SK-N-SH (cell line): ENCODE results near the gene KCNIP4. TPM values are rescaled to one million over a fixed set of nuclear protein-coding genes. Genes with fewer than 3 reads are reported as not detected.

Source experiments
- CTCF ChIA-PET: fragments of 300-600, 350-600 bp; formaldehyde crosslinking; extraction: SDS; loops from one replicate; lab custom pipeline; 2021; lab: Yijun Ruan, JAX
- POLR2A ChIA-PET: fragments of 350-600 bp; sonication (Branson Sonifier 250); formaldehyde crosslinking; extraction: SDS; loops from one replicate; lab custom pipeline; 2020; ENCODE audit warnings: antibody characterized with exemption, inconsistent platforms; lab: Yijun Ruan, JAX
- DNase-seq: peaks from one replicate; pipeline ENCODE4 v3.0.0; 2012
- H2AFZ ChIP-seq: fragments of 200-600 bp; sonication (generic); 2 replicates; pipeline ENCODE4 v1.8.1; 2016; ENCODE audit warnings: antibody characterized with exemption, mild to moderate bottlenecking, low read depth
- H3F3A ChIP-seq: fragments of 200-600 bp; sonication (generic); replicated peaks from 2 replicates; pipeline ENCODE3; 2016; ENCODE audit warnings: antibody characterized with exemption, mild to moderate bottlenecking; ENCODE audit not compliant: insufficient read depth
- H3K27ac ChIP-seq, 2 experiments: fragments of 200-500 bp in 1 of 2; fragments of 200-600 bp in 1 of 2; sonication (Bioruptor generic) in 1 of 2; sonication (generic), shearing (Covaris generic) in 1 of 2; 2 replicates each; pipeline versions ENCODE4 v1.5.1 to v1.6.1; 2014 to 2016; ENCODE audit warnings: low read depth in 2 of 2, inconsistent platforms in 1 of 2, low read length in 1 of 2, mild to moderate bottlenecking in 1 of 2, mixed read lengths in 1 of 2
- H3K27me3 ChIP-seq: fragments of 200-600 bp; sonication (generic), shearing (Covaris generic); 2 replicates; pipeline ENCODE4 v1.6.1; 2016; ENCODE audit warnings: mixed run types; ENCODE audit not compliant: insufficient read depth
- H3K36me3 ChIP-seq, 2 experiments: fragments of 200-500 bp in 1 of 2; fragments of 200-600 bp in 1 of 2; sonication (Bioruptor generic) in 1 of 2; sonication (generic) in 1 of 2; replicated peaks in 1 of 2; 2 replicates each; pipeline versions ENCODE3 to v1.5.1; 2014 to 2016; ENCODE audit warnings: low read length in 1 of 2, mild to moderate bottlenecking in 1 of 2; ENCODE audit not compliant: insufficient read depth in 2 of 2, control insufficient read depth in 1 of 2
- H3K4me1 ChIP-seq, 2 experiments: fragments of 200-500 bp in 1 of 2; fragments of 200-600 bp in 1 of 2; sonication (Bioruptor generic) in 1 of 2; sonication (generic), shearing (Covaris generic) in 1 of 2; 2 replicates each; pipeline versions ENCODE4 v1.5.1 to v1.6.1; 2014 to 2016; ENCODE audit warnings: low read depth in 1 of 2, low read length in 1 of 2, mixed run types in 1 of 2; ENCODE audit not compliant: insufficient read depth in 2 of 2, control insufficient read depth in 1 of 2
- H3K4me2 ChIP-seq: fragments of 200-600 bp; sonication (generic), shearing (Covaris generic); 2 replicates; pipeline ENCODE4 v1.6.1; 2017; ENCODE audit warnings: mixed run types
- H3K4me3 ChIP-seq, 2 experiments: fragments of 200-500 bp in 1 of 2; fragments of 200-600 bp in 1 of 2; sonication (Bioruptor generic) in 1 of 2; sonication (generic), shearing (Covaris generic) in 1 of 2; 2 replicates each; pipeline versions ENCODE4 v1.5.1 to v1.8.1; 2014 to 2016; ENCODE audit warnings: low read depth in 2 of 2, inconsistent platforms in 1 of 2, low read length in 1 of 2, mild to moderate bottlenecking in 1 of 2, mixed read lengths in 1 of 2, moderate library complexity in 1 of 2
- H3K79me2 ChIP-seq: fragments of 200-600 bp; sonication (generic); 2 replicates; pipeline ENCODE4 v1.8.1; 2017; ENCODE audit warnings: mild to moderate bottlenecking; ENCODE audit not compliant: insufficient read depth
- H3K9ac ChIP-seq: fragments of 200-600 bp; sonication (generic); 2 replicates; pipeline ENCODE4 v1.6.1; 2017; ENCODE audit warnings: mixed run types
- H3K9me2 ChIP-seq: fragments of 200-600 bp; sonication (generic); 2 replicates; pipeline ENCODE4 v1.6.1; 2017; ENCODE audit warnings: mixed run types
- H3K9me3 ChIP-seq: fragments of 200-600 bp; sonication (generic); 2 replicates; pipeline ENCODE4 v1.6.1; 2017; ENCODE audit warnings: mixed run types, mild to moderate bottlenecking, moderate library complexity
- H4K20me1 ChIP-seq: fragments of 200-600 bp; sonication (generic); 2 replicates; pipeline ENCODE4 v1.6.1; 2017; ENCODE audit warnings: mild to moderate bottlenecking, mixed run types; ENCODE audit not compliant: insufficient read depth
- EP300 ChIP-seq, 2 experiments: IDR thresholded peaks; 2 replicates each; pipeline versions ENCODE4 v1.4.0 to v1.6.1; 2012; ENCODE audit warnings: borderline replicate concordance in 1 of 2, low read depth in 1 of 2, low read length in 1 of 2
- NFIC ChIP-seq: IDR thresholded peaks from 2 replicates; pipeline ENCODE4 v1.4.0; 2012; ENCODE audit warnings: borderline replicate concordance
- NRF1 ChIP-seq: IDR thresholded peaks from 2 replicates; pipeline ENCODE4 v1.6.1; 2012; ENCODE audit warnings: low read depth, mild to moderate bottlenecking, low read length
- RCOR1 ChIP-seq: fragments of 150-350 bp; IDR thresholded peaks from 2 replicates; pipeline ENCODE4 v1.6.1; 2017; ENCODE audit warnings: antibody characterized with exemption, low read length
- RFX5 ChIP-seq: IDR thresholded peaks from 2 replicates; pipeline ENCODE4 v1.6.1; 2012; ENCODE audit warnings: mild to moderate bottlenecking, improper control_type of control experiment, low read length
- SMC3 ChIP-seq: IDR thresholded peaks from 2 replicates; pipeline ENCODE4 v1.6.1; 2012; ENCODE audit warnings: low read depth, low read length, improper control_type of control experiment
- WGBS: methylation state at CpG from one replicate; pipeline ENCODE4 v1.1.6; 2017; ENCODE audit warnings: low lambda C conversion rate; 5-methylcytosine and 5-hydroxymethylcytosine counted together
- polyA plus RNA-seq, 3 experiments: library from polyadenylated mRNA; depleted of rRNA; stranded (reverse); fragments of >200 nt; gene quantifications; 2 replicates each; pipeline ENCODE4 v1.2.3, GENCODE V29; 2012
- TF ChIP-seq, protein P1 (sequence below): IDR thresholded peaks from 2 replicates; pipeline ENCODE4 v1.6.1; 2012; ENCODE audit warnings: mild to moderate bottlenecking, low read depth, low read length, moderate library complexity
- TF ChIP-seq, protein P2 (sequence below): IDR thresholded peaks from 2 replicates; pipeline ENCODE4; 2012

KCNIP4 gene
- polyA plus RNA-seq, 1 of the 3 experiments (the other 2 are of a cell fraction): 0.18 TPM

- WGBS: 53% methylated on average over 6 of the region's 6 CpGs
- TF ChIP-seq, protein P1, sequence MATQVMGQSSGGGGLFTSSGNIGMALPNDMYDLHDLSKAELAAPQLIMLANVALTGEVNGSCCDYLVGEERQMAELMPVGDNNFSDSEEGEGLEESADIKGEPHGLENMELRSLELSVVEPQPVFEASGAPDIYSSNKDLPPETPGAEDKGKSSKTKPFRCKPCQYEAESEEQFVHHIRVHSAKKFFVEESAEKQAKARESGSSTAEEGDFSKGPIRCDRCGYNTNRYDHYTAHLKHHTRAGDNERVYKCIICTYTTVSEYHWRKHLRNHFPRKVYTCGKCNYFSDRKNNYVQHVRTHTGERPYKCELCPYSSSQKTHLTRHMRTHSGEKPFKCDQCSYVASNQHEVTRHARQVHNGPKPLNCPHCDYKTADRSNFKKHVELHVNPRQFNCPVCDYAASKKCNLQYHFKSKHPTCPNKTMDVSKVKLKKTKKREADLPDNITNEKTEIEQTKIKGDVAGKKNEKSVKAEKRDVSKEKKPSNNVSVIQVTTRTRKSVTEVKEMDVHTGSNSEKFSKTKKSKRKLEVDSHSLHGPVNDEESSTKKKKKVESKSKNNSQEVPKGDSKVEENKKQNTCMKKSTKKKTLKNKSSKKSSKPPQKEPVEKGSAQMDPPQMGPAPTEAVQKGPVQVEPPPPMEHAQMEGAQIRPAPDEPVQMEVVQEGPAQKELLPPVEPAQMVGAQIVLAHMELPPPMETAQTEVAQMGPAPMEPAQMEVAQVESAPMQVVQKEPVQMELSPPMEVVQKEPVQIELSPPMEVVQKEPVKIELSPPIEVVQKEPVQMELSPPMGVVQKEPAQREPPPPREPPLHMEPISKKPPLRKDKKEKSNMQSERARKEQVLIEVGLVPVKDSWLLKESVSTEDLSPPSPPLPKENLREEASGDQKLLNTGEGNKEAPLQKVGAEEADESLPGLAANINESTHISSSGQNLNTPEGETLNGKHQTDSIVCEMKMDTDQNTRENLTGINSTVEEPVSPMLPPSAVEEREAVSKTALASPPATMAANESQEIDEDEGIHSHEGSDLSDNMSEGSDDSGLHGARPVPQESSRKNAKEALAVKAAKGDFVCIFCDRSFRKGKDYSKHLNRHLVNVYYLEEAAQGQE: no peak
- TF ChIP-seq SMC3 (no peak), NFIC (no peak)
- no peaks in the 10 kb centered on the region for H3K9me2 ChIP-seq
Measured at GRCh38 chr4:21716531-21716930, 232.0 kb downstream of the KCNIP4 start.

GRCh38 chr4:21710179-21710835, 238.3 kb downstream of the KCNIP4 start:
- ChIA-PET POLR2A (no interaction called here), CTCF (interaction anchor here (0.9 to 1.4 kb wide), 2 partner anchors 15 to 197 kb away, joined by 3 to 4 read pairs; no protein-coding TSS in a partner anchor)

More at GRCh38 chr4:21716531-21716930, 232.0 kb downstream of the KCNIP4 start:
- H4K20me1 ChIP-seq: no peaks in the 10 kb centered on the region
- no peaks in the 10 kb centered on the region for H3K9me3 ChIP-seq
- CTCF ChIA-PET: no interaction called here
- no peak overlapping the region for H2AFZ ChIP-seq
- no peaks in the 10 kb centered on the region for H3K36me3 ChIP-seq
- H3K27me3 ChIP-seq: no peaks in the 10 kb centered on the region
- no peak overlapping the region for H3K9ac ChIP-seq
- no peak overlapping the region for H3K27ac ChIP-seq
- no peaks in the 10 kb centered on the region for H3F3A ChIP-seq
- no peaks in the 10 kb centered on the region for H3K79me2 ChIP-seq
- POLR2A ChIA-PET: no interaction called here
- no peak overlapping the region for H3K4me3 ChIP-seq
- no peaks in the 10 kb centered on the region; a peak in 1 of 4 replicates for H3K4me1 ChIP-seq
- DNase-seq: no peak
- H3K4me2 ChIP-seq: no peak overlapping the region

GRCh38 chr4:21709761-21710160, 238.8 kb downstream of the KCNIP4 start:
- CTCF ChIA-PET: interaction anchor here (0.9 to 1.4 kb wide), 3 partner anchors 8 to 196 kb away, joined by 3 to 4 read pairs (median 3); no protein-coding TSS in a partner anchor

More at GRCh38 chr4:21710179-21710835, 238.3 kb downstream of the KCNIP4 start:
- Histone ChIP-seq H3F3A (peaks cover 3% of the 10 kb centered on the region), H3K9me2 (no peaks in the 10 kb centered on the region), H4K20me1 (no peaks in the 10 kb centered on the region), H3K36me3 (no peaks in the 10 kb centered on the region), H3K27me3 (no peaks in the 10 kb centered on the region), H3K4me1 (peaks cover 0 to 15% of the 10 kb centered on the region in 2 experiments; a peak in 2 of 4 replicates), H3K79me2 (no peaks in the 10 kb centered on the region), H2AFZ (no peak overlapping the region), H3K9me3 (no peaks in the 10 kb centered on the region), H3K4me2 (no peak overlapping the region), H3K4me3 (no peak overlapping the region), H3K27ac (peak overlapping the region in 1 of 2 experiments; percentile 65; a peak in 2 of 4 replicates), H3K9ac (no peak overlapping the region)
- 45% methylated on average over 6 of the region's 6 CpGs for WGBS
- DNase-seq: no peak
- no peak for TF ChIP-seq RFX5

More at GRCh38 chr4:21709761-21710160, 238.8 kb downstream of the KCNIP4 start:
- Histone ChIP-seq H3K27ac (peak overlapping the region in 1 of 2 experiments; percentile 65; a peak in 1 of 4 replicates), H3K36me3 (no peaks in the 10 kb centered on the region), H3K9me2 (no peaks in the 10 kb centered on the region), H3F3A (peaks cover 3% of the 10 kb centered on the region), H3K79me2 (no peaks in the 10 kb centered on the region), H3K27me3 (no peaks in the 10 kb centered on the region), H4K20me1 (no peaks in the 10 kb centered on the region), H2AFZ (no peak overlapping the region), H3K9ac (no peak overlapping the region), H3K4me3 (no peak overlapping the region), H3K4me2 (no peak overlapping the region), H3K9me3 (no peaks in the 10 kb centered on the region), H3K4me1 (peaks cover 0 to 15% of the 10 kb centered on the region in 2 experiments; a peak in 2 of 4 replicates)
- no peak for DNase-seq
- POLR2A ChIA-PET: no interaction called here
- TF ChIP-seq NRF1: no peak
- TF ChIP-seq RCOR1: peak; percentile 63; the same call in 1 of the 2 replicates
- TF ChIP-seq EP300 (IDR thresholded peaks at IDR 0.05; ENCODE audit: borderline replicate concordance in 1 of 2, low read depth in 1 of 2, low read length in 1 of 2): peak in 1 of 2 experiments; percentile 59; a peak in 1 of 4 replicates
- TF ChIP-seq, protein P2, sequence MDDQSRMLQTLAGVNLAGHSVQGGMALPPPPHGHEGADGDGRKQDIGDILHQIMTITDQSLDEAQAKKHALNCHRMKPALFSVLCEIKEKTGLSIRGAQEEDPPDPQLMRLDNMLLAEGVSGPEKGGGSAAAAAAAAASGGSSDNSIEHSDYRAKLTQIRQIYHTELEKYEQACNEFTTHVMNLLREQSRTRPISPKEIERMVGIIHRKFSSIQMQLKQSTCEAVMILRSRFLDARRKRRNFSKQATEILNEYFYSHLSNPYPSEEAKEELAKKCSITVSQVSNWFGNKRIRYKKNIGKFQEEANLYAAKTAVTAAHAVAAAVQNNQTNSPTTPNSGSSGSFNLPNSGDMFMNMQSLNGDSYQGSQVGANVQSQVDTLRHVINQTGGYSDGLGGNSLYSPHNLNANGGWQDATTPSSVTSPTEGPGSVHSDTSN: no peak
